ENCODE data around the gene FSTL5. TPM values are rescaled to one million over a fixed set of nuclear protein-coding genes. Genes with fewer than 3 reads are reported as not detected.

Gene FSTL5
- total and polyA plus RNA-seq, 2 of the 13 experiments (the other 11 are each of a cell fraction or from before 2014, with no cell fraction given) = 0.03 to 0.07 TPM

DNA sequence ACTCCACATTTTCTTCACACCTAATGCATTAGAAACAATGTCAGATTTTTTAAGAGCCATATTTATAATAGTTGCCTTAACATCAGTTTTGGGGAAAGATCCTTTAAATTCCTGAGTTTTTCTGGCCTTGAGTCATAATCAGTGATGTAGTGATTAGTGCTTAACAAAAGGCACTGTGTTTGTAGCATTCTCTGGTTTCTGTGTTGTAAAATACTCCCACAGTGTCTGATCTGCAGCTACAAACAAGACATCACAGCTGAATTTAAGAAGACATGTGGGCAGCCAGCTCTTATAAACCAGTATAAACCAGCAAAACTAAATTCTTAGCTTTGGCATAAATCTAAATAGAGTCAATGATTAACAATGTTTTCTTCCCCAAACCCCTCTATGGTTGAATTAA is 233.8 kb downstream of the FSTL5 start:
- no peak overlapping the region for H2AFZ ChIP-seq (ENCODE audit: low read length)
- no TSS peak for BruUV-seq (replicated peaks)
- DNase-seq (ENCODE audit: low spot score) (no peak), ATAC-seq (no peak), FAIRE-seq (no peak)
- H3K9me3 ChIP-seq (ENCODE audit: low read length) = no peaks in the 10 kb centered on the region
- no peak for TF ChIP-seq MXD1 (CRISPR knock-in tag; IDR thresholded peaks at IDR 0.05)
- TF ChIP-seq ZNF230 (CRISPR knock-in tag; IDR thresholded peaks at IDR 0.05) = no peak
- TF ChIP-seq ZNF292 (CRISPR knock-in tag; IDR thresholded peaks at IDR 0.05; ENCODE audit: borderline replicate concordance, low read depth) = no peak
- TF ChIP-seq CCDC6 (CRISPR knock-in tag; IDR thresholded peaks at IDR 0.05) = no peak
- TF ChIP-seq STAT5B (CRISPR knock-in tag; IDR thresholded peaks at IDR 0.05) = no peak
- no peaks in the 10 kb centered on the region for H3K27me3 ChIP-seq (ENCODE audit: control insufficient read depth in 1 of 2, insufficient read depth in 2 of 2, low read length in 2 of 2)
- H3K79me2 ChIP-seq (ENCODE audit: insufficient read depth, low read length) = no peaks in the 10 kb centered on the region
- CTCF ChIA-PET (ENCODE audit: low intra/inter-chr PET ratio, low total read pairs) = no interaction called here
- no peak overlapping the region for H3K4me2 ChIP-seq (ENCODE audit: low read depth, low read length)
- intact Hi-C loops (cut with micrococcal nuclease; ENCODE audit: unreplicated experiment) (no loop called here), in situ Hi-C loops (cut with HindIII; ENCODE audit: extremely low pct_ligation_motif_present, low pct_unique_long_range_greater_than_20kb) (no loop called here)
- POLR2A ChIA-PET = no interaction called here
- H4K20me1 ChIP-seq (ENCODE audit: insufficient read depth, low read length) = no peaks in the 10 kb centered on the region
- H3K36me3 ChIP-seq (replicated peaks in 1 of 2; ENCODE audit: control insufficient read depth in 1 of 2, insufficient read depth in 2 of 2, low read length in 2 of 2) = no peaks in the 10 kb centered on the region
- H3K9ac ChIP-seq (ENCODE audit: insufficient read depth, low read depth, low read length) = no peak overlapping the region
- H3K27ac ChIP-seq (ENCODE audit: extremely low read length, insufficient read depth, low read length) = no peak overlapping the region
- no peak overlapping the region for H3K4me3 ChIP-seq (replicated peaks in 1 of 3; ENCODE audit: insufficient read depth in 1 of 3, low read depth in 2 of 3, low read length in 3 of 3)
- no peaks in the 10 kb centered on the region for H3K4me1 ChIP-seq (ENCODE audit: insufficient read depth, low read length)

DNA sequence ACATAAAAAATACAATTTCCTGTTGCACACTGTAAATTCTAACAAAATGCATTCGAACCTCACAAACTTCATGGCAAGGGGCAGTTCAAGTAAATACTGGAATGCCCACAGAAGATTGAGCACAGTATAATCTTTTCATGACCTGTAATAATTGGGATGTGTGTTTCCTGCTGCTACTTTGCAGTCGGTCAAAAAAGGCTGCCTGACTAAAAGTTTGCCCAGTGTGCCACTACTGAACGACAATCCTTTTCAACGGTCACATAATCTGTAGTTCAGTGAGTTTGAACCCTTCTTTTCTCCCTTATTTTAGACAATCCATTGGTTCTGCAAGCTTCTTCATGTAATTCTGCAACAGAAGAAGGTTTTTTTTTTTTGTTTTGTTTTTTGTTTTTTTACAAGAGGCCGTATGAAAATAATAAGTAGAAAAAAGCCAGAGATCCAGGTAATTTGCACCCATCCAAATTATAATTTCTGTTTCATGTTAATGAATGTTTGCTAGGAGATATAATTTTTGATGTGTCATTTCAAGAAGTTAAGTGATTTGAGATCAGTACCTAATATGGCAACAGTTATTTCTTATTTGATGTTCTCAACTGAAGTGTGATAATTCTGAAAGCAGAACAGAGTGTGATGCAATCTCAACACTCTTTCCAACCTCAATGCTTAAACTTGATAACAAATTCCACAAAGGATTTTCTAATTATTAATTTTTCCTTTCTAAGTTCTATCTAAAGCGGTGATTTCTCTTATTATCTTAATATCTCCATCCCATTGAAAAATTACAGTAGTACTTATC is 237.6 kb downstream of the FSTL5 start:
- Histone ChIP-seq H3K36me3 (replicated peaks in 1 of 2; ENCODE audit: control insufficient read depth in 1 of 2, insufficient read depth in 2 of 2, low read length in 2 of 2) (no peaks in the 10 kb centered on the region), H4K20me1 (ENCODE audit: insufficient read depth, low read length) (no peaks in the 10 kb centered on the region), H3K4me3 (replicated peaks in 1 of 3; ENCODE audit: insufficient read depth in 1 of 3, low read depth in 2 of 3, low read length in 3 of 3) (no peak overlapping the region), H3K9ac (ENCODE audit: insufficient read depth, low read depth, low read length) (no peak overlapping the region), H3K79me2 (ENCODE audit: insufficient read depth, low read length) (no peaks in the 10 kb centered on the region), H3K27me3 (ENCODE audit: control insufficient read depth in 1 of 2, insufficient read depth in 2 of 2, low read length in 2 of 2) (no peaks in the 10 kb centered on the region), H3K9me3 (ENCODE audit: low read length) (no peaks in the 10 kb centered on the region), H3K4me2 (ENCODE audit: low read depth, low read length) (no peak overlapping the region), H2AFZ (ENCODE audit: low read length) (no peak overlapping the region), H3K4me1 (ENCODE audit: insufficient read depth, low read length) (no peaks in the 10 kb centered on the region), H3K27ac (ENCODE audit: extremely low read length, insufficient read depth, low read length) (no peak overlapping the region)
- WGBS (ENCODE audit: low lambda C conversion rate) = 1% methylated on average over 5 of the region's 6 CpGs
- ATAC-seq = no peak
- TF ChIP-seq TGIF2 (CRISPR knock-in tag; IDR thresholded peaks at IDR 0.05) (no peak), ZFP62 (CRISPR knock-in tag; IDR thresholded peaks at IDR 0.05) (no peak), MZF1 (CRISPR knock-in tag; IDR thresholded peaks at IDR 0.05; ENCODE audit: borderline replicate concordance) (no peak), ZFAT (CRISPR knock-in tag; conservative IDR thresholded peaks at IDR 0.05) (no peak), ZNF703 (CRISPR knock-in tag; IDR thresholded peaks at IDR 0.05; ENCODE audit: borderline replicate concordance) (no peak), ZNF34 (CRISPR knock-in tag; IDR thresholded peaks at IDR 0.05; ENCODE audit: borderline replicate concordance) (no peak), TCF7L2 (IDR thresholded peaks at IDR 0.05; ENCODE audit: low read depth, low read length) (no peak), PAWR (CRISPR knock-in tag; IDR thresholded peaks at IDR 0.05; ENCODE audit: borderline replicate concordance) (no peak), SMARCE1 (IDR thresholded peaks at IDR 0.05; ENCODE audit: borderline replicate concordance) (no peak), RFX1 (IDR thresholded peaks at IDR 0.05) (no peak)
- TF ChIP-seq, protein P1, sequence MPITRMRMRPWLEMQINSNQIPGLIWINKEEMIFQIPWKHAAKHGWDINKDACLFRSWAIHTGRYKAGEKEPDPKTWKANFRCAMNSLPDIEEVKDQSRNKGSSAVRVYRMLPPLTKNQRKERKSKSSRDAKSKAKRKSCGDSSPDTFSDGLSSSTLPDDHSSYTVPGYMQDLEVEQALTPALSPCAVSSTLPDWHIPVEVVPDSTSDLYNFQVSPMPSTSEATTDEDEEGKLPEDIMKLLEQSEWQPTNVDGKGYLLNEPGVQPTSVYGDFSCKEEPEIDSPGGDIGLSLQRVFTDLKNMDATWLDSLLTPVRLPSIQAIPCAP (CRISPR knock-in tag; IDR thresholded peaks at IDR 0.05; ENCODE audit: low read depth) = no peak
- DNase-seq (ENCODE audit: low spot score) = no peak
- in situ Hi-C loops (cut with HindIII; ENCODE audit: extremely low pct_ligation_motif_present, low pct_unique_long_range_greater_than_20kb) (no loop called here), intact Hi-C loops (cut with micrococcal nuclease; ENCODE audit: unreplicated experiment) (no loop called here)
- no peak for FAIRE-seq
- no TSS peak for BruUV-seq (replicated peaks)
- CTCF ChIA-PET (ENCODE audit: low intra/inter-chr PET ratio, low total read pairs) = no interaction called here
- POLR2A ChIA-PET = no interaction called here
